HG02943 (cell line): Measurements from ENCODE around the gene CHMP4B.

Experiments
- ATAC-seq: cut with Tn5 transposase; IDR thresholded peaks from one replicate; pipeline ENCODE4 v1.9.1; 2021; ENCODE audit warnings: mild to moderate bottlenecking, low read depth, moderate library complexity; ENCODE audit not compliant: unreplicated experiment

Gene CHMP4B, protein sequence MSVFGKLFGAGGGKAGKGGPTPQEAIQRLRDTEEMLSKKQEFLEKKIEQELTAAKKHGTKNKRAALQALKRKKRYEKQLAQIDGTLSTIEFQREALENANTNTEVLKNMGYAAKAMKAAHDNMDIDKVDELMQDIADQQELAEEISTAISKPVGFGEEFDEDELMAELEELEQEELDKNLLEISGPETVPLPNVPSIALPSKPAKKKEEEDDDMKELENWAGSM

DNA sequence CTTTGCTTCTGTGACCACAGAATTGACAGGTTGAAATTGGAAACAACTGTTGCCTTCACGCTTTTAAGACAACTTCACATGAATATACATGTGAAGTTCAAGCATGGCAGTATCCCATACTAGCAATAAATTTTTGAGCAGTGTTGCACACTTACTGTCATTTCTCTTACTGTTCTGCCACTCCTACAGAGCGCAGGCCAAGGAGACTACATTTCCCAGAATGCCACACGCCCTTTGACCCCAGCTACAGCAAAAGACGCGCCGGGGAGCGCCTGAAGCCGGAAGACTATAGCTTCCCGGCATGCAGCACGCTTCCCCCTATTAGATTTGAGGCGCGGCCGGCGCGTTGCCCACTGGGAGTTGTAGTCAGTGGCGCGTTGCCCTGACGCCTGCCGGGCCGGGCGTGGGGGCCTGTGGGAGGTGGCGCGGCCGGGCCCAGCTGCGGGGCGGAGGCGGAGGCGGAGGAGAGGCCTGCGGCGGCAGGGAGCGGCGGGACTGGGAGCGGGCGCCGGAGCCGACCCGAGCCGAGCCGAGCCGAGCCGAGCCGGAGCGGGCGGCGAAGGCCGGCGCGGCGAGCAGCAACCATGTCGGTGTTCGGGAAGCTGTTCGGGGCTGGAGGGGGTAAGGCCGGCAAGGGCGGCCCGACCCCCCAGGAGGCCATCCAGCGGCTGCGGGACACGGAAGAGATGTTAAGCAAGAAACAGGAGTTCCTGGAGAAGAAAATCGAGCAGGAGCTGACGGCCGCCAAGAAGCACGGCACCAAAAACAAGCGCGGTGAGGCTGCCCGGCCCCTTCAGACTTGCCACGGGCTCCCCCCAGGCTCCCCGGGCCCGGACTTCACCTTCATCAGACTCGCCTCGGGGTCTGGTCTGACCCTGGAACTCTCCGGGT, at the start of gene CHMP4B:
Gene CHMP4B (plus strand): TSS at position 464 of the 891 bp plus-strand sequence. CDS start 121 bp downstream, at position 585.
- peak; percentile 94 for ATAC-seq

DNA sequence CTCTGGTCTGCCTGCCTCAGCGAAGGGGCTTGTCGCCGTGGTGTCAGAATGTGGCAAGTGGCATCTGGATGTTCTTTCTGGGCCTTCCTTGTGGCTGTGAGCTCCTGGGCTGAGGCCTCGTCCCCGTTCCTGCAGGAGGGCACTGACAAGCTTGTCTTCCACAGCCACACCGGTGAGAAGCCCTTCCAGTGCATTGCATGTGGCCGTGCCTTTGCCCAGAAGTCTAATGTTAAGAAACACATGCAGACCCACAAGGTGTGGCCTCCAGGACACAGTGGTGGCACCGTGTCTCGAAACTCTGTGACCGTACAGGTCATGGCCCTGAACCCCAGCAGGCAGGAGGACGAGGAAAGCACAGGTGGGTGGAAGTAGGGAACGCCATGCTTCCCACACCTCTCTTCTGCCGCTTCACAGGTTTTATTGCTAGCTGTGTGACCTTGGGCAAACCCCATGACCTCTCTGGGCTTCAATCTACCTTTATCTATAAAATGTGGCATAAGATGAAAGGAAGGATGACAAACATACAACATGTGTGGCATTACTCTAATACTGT, 49.4 kb upstream of the CHMP4B start:
- ATAC-seq: no peak

DNA sequence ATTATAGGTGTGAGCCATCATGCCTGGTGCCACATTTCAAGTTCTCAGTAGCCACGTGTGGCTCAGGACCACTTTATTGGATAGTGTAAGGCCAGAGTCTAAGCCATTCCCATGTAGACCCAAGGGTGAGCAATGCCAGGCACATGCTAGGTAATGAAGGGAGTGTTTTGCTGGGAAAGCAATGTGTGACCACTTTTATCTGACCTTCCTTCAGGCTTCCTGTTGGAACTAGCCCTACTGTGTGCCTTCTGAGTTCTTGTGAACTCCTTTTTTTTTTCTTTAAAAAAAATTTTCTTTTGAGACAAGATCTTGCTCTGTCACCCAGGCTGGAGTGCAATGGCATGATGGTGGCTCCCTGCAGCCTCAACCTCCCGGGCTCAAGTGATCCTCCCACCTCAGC, 46.0 kb upstream of the CHMP4B start:
- ATAC-seq: no peak

DNA sequence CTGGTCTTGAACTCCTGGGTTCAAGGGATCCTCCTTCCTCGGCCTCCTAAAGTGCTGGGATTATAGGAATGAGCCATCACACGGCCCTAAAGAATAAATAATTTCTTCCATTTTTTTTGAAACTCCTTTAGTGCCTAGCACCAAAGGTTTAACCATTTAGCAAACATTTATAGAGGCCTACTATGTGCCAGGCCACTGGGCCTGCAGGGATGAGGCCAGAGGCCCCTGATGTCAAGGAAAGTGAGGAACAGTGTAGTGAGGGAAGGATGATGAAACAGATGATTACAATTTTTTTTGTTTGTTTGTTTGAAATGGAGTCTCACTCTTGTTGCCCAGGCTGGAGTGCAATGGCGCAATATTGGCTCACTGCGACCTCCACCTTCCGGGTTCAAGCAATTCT, 45.6 kb upstream of the CHMP4B start:
- ATAC-seq: no peak

DNA sequence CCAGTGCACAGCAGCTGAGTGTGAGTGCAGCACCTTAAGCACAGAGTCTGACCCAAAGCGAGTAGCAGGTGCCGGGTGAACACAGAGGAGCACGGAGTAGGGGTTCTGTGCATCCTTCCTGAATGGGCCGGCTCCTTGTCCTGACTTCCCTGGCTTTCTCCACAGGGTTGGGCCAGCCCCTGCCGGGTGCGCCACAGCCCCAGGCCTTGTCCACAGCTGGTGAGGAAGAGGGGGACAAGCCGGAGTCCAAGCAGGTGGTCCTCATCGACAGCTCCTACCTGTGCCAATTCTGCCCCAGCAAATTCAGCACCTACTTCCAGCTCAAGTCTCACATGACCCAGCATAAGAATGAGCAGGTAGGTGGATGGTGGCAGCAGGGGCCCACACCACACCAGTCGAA, 44.5 kb upstream of the CHMP4B start:
- no peak for ATAC-seq

DNA sequence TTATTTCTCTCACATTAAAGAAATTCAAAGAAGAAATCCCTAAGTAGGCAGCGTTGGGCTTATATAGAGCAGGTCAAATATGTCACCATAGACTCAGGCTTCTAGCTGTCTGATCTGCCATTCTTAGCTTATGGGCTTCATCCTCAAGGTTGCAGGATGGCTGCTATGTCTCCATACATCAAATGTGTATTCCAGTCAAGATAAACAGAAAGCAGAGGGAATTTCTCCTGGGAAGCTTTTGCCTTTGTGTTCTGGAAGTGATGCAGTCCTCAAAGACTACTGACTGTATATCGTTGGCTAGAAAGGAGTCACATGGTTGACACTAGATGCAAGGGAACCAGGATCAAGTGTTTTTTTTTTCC, 43.4 kb upstream of the CHMP4B start:
- ATAC-seq: no peak

DNA sequence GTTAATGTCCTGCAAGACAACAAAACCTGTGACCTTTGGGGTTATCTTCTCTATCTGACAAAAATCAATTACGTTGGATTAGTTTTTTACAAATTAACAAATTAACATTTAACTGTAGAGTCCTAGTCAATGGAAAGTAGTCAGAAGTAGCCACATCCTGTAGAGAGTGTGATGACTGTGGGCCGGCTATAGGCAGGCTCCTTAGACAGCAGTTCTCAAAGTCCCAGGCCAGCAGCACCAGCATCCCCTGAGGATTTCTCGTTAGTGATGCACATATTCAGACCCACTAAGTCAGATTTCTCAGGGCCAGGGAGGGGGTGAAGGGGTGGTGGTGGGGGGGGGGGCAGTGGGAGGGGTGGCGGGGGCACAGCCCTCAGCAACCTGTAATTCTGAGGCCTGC, 42.1 kb upstream of the CHMP4B start:
- ATAC-seq: no peak

DNA sequence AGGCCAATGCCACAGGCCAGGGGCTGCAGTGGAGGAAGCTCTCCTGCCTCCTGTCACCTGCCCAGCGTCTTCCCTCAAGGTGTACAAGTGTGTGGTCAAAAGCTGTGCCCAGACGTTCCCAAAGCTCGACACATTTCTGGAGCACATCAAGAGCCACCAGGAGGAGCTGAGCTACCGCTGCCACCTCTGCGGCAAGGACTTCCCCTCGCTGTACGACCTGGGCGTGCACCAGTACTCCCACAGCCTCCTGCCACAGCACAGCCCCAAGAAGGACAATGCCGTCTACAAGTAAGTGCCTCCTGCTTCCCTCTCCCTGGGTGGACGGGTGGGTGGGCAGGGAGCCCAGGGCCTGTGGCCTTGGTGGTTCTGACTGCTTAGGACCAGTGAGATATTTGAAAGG, 41.1 kb upstream of the CHMP4B start:
- ATAC-seq: no peak

DNA sequence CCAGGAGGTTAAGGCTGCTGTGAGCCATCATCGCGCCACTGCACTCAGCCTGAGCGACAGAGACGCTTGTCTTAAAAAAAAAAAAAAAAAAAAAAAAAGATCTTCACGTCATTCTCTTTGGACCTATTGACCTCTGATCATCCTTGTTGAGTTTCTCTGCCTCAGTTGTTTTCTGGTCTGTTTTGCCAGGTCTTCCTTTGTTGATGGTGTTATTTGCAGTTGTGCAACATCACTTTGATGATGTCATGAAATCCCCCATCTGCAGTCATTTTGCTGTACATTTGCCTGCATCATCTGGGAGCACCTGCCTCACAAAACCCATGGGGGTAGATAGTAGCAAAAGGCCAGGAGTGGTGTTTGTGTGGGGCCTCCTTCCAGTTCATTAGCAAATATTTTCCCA, 39.2 kb upstream of the CHMP4B start:
- ATAC-seq: no peak

DNA sequence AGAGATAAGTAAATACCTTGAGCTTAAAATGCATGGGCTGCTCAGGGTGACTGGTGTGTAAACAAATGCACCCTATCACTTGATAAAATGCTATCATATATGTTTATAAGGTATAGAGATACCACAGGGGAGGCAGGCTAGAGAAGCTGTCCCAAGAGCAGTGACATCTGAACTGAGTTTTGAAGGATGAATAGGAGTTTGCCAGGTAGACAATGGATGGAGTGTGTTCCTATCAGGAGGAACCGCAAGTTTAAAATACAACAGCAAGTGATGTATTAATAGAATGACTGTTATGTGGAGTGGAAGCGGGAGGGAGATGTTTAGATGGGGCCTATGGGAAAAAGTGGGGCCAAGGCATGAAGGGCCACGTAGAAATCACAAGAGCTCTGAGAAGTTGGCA, 38.7 kb upstream of the CHMP4B start:
- no peak for ATAC-seq

DNA sequence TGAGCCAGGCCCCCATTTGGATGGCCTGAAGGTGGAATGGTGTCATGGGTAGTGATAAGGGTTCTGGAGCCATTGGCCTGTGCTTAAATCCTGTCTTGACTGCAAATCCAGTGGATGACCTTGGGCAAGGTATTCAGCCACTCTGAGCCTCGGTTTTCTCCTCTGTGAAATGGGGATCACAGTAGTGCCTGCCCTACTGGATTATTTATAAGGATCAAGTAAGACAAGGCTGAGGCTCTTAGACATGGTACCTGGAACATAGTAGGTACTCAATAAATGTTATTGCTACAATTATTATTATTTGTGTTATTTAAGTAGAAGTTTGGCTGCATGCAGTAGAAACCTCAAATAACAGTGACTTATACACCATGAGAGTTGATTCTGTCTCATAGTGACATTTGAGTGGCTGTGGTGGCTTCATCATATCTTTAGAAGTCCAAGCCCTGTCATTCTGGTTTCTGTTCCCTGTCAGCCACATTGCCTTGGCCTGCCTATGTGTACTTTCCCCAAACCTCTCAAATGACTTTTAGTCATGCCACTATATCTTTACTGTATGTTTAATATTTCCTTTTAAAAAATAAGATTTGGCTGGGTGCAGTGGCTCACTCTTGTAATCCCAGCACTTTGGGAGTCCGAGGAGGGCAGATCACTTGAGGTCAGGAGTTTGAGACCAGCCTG, 37.6 kb upstream of the CHMP4B start:
- ATAC-seq: no peak

DNA sequence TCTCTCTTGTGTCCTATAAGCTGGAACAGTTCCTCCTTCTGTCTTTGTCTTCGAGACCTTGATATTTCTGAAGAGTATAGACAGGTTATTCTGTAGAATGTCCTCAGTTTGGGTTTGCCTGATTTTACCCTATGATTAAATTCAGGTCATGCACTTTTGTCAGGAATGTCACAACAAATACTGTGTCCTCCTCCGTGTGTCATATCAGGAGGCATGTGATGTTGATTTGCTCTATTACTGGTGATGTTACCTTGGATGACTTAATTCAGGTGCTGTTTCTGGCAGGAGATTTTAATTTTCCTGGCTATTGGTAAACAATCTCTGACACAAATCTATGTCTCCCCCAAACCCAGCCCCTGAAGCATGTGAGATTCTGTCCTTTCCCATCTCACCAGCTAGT, 33.3 kb upstream of the CHMP4B start:
- ATAC-seq: no peak

DNA sequence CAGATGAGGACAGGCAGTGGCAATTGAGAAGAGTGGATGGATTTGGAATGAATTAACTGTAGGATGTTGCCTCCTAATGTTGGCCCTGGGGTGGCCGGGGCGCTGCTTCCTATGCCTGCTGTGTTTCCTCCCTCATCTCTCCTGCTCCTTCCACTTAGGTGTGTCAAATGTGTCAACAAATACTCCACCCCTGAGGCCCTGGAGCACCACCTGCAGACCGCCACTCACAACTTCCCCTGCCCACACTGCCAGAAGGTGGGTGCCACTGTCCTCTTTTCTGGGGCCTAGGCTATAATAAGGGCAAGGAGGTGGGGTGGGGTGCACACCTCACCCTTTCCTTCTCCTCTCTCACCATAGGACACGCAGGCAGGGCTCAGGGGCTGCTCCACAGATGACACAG, 30.0 kb upstream of the CHMP4B start:
- ATAC-seq: no peak

DNA sequence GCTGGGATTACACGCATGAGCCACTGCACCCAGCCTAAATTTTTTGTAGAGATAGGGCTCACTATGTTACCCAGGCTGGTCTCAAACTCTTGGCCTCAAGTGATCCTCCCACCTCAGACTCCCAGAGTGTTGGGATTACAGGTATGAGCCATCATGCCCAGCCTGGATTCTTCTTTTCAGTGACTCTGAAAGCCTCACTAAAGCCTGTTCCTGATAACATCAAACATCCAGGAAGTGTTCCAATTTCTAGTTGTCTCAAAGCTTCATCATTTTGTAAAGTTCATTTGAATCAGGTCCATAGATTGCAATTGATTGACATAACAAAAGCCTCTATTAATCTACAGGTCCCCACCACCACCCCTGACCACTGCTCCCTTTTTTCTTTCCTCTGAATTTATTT, 29.2 kb upstream of the CHMP4B start:
- no peak for ATAC-seq

DNA sequence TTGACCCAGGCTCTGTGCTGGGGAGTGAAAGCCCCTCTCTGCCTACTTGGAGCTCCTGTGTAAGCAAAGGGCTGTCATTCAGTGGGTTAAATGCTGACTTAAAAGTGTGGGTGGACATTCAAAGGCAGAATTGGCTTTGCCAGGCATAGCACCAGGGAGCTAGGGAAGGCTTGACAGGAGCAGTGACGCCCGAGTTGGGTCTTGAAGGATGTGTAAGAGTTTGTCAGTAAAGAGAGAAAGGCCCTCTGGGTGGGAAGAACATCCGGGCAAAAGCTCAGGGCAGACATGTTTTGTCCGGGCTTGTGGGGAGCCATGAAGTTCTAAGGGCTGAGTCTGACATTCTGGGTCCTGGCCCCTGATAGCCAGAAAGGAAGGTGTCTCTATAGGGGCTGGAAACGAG, 27.9 kb upstream of the CHMP4B start:
- no peak for ATAC-seq

DNA sequence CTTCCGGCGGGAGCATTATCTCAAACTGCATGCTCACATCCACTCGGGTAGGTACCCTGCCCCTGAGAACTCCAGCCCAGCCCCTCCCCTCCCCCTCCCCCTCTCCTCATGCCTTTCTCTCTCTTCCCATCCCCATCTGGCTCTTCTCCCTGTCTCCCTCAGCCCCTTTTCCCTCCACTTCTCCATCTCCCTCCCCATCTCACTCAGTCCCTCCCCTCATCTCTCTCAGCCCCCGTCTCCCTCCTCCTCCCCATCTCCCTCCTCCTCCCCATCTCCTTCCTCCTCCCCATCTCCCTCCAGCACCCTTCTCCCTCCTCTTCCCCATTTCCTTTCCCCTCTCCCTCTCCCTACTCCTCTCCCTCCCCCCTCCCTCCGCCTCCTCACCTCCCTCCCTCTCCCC, 27.3 kb upstream of the CHMP4B start:
- ATAC-seq: no peak

DNA sequence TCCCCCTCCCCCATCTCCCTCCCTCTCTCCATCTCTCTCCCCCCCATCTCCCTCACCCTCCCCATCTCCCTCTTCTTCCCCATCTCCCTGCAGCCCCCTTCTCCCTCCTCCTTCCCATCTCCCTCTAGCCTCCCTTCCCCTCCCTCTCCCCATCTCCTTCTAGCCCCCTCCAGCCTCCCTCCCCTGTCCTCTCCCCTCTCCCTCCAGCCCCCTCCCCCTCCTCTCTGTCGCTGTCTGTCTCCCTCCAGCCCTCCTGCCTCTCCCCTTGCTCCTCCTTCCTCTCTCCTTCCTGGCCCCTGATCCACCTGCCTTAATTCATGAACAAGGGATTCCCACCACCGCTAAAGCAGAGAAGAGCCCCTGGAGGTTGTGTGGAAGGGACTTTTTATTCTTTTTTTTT, 26.9 kb upstream of the CHMP4B start:
- ATAC-seq: no peak

DNA sequence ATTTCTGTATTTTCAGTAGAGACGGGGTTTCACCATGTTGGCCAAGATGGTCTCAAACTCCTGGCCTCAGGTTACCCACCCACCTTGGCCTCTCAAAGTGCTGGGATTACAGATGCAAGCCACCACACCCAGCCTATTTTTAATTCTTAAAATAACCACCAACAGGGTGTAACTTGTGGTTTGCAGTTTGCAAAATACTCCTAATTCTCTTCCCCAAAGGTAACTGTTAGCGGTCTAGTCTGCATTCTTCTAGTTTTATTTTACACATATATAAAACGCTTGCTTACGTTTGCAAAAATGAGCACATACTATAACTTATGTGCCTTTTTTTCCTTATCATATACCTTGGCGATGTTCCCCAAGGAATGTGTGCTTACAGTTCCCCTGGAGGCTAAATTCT, 25.6 kb upstream of the CHMP4B start:
- ATAC-seq: no peak

DNA sequence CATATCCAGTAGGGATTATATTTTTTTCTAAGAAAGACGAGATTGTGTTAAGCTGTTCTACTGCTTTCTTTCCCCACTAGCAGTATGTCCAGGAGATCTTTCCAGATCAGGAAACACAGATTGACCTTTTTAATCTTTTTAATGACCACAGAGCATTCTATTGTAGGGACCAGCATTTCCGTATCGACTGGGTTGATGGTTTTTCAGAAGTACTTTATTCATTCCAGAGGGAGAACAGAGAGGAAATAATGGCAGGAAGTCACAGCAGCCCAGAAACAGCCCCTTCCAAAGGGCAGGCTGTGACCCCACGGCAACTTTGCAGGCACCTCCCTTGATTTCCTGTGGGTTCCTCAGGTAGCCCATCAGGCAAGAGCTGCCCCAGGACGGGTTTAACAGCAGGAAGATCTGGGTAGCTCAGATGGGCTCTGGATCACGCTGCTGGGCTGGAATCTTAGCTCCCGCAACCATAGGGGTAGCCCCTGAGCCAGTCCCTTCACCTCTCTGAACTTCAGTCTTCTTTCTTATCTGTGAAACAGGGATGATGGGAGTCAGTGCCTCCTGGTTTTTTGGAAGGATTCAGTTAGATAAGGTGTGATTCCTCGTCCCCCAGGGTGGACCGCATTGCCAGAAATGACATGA, 23.8 kb upstream of the CHMP4B start:
- no peak for ATAC-seq

DNA sequence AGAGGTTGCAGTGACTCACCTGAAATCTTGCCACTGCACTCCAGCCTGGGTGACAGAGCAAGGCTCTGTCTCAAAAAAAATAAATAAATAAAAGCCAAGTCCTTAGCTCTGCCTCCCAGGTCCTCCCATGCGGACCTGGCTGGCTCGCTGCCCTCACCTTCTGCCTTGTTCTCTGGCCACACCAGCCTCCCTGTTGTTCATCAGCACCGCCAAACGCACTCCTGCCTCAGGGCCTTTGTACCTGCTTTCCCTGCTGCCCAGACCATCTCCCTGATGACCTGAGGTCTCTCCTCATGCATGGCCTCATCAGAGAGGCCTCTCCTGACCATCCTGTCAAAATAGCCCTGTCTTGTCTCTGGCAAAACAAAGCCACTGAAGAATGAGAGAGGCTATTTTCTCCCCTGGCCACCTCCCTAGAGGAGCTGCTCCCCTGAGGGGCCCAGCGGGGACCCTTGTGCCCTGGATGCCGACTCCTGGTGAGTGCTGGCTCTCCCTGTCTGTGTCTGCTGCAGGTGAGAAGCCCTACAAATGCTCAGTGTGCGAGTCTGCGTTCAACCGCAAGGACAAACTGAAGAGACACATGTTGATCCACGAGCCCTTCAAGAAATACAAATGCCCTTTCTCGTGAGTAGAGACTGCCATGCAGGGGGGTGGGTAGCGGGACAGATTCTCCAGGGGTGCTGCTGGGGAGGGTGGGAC, 22.6 kb upstream of the CHMP4B start:
- ATAC-seq: no peak
